GM12878 (cell line): ENCODE data around the gene CCDC8.

ENCODE experiments used
- CUX1 ChIP-seq: IDR thresholded peaks from 2 replicates; pipeline ENCODE4 v1.6.1; 2012; ENCODE audit warnings: improper control_type of control experiment, low read depth, low read length; ENCODE audit not compliant: insufficient replicate concordance
- GABPA ChIP-seq: IDR thresholded peaks from 2 replicates; pipeline ENCODE4 v1.6.1; 2014; ENCODE audit warnings: antibody characterized with exemption, low read depth, mild to moderate bottlenecking, inconsistent platforms
- ZNF207 ChIP-seq: fragments of 450-650 bp; IDR thresholded peaks from 2 replicates; pipeline ENCODE4 v1.6.1; 2014; ENCODE audit warnings: antibody characterized with exemption, mild to moderate bottlenecking, borderline replicate concordance

- TF ChIP-seq CUX1 (no peak), GABPA (no peak), ZNF207 (no peak)
Measured at GRCh38 chr19:46426506-46427162, 13.3 kb upstream of the CCDC8 start.
